Brain microvascular endothelial cell (primary cell): Measurements from ENCODE around the gene CD3D.
"Not testable (repeated sequence)": the region's sequence is repeated elsewhere in the genome, so short reads cannot be mapped to it uniquely, and the experiment has no call there.

Source experiments
- DNase-seq: peaks from one replicate; pipeline ENCODE4 v3.0.0-alpha.2; 2020
- H3K27ac ChIP-seq: fragments of 250-450 bp; sonication (Bioruptor Pico); 2 replicates; pipeline ENCODE4 v1.5.1; 2020; ENCODE audit warnings: mild to moderate bottlenecking, moderate library complexity
- H3K27me3 ChIP-seq: fragments of 250-450 bp; sonication (Bioruptor Pico); replicated peaks from 2 replicates; pipeline ENCODE4 v1.5.1; 2020; ENCODE audit warnings: mild to moderate bottlenecking
- H3K36me3 ChIP-seq: fragments of 250-450 bp; sonication (Bioruptor Pico); replicated peaks from 2 replicates; pipeline ENCODE4 v1.5.1; 2020; ENCODE audit warnings: mild to moderate bottlenecking
- H3K4me3 ChIP-seq: 2 replicates; pipeline ENCODE4 v1.5.1; 2011; ENCODE audit warnings: low read depth, mild to moderate bottlenecking, control low read depth, low read length, moderate library complexity
- CTCF ChIP-seq: IDR thresholded peaks from 2 replicates; pipeline ENCODE4 v1.5.1; 2011; ENCODE audit warnings: low read depth, mild to moderate bottlenecking, moderate library complexity, low read length, control low read depth, inconsistent platforms; ENCODE audit errors: missing control alignments
- in situ Hi-C: cut with HindIII; loops from 2 replicates; pipeline ENCODE4 v1.10.0; 2017; ENCODE audit warnings: low sequenced_read_pairs, low pct_ligation_motif_present

CD3D gene

GRCh38 chr11:118312328-118312727, 30.2 kb downstream of the CD3D start:
- no peak for TF ChIP-seq CTCF
- no peaks in the 10 kb centered on the region for H3K36me3 ChIP-seq
- in situ Hi-C loops = no loop called here
- peaks cover 24% of the 10 kb centered on the region for H3K27me3 ChIP-seq
- no peak overlapping the region for H3K4me3 ChIP-seq
- H3K27ac ChIP-seq = no peak overlapping the region
- DNase-seq = no peak

- H3K27me3 ChIP-seq = peaks cover 24% of the 10 kb centered on the region
- in situ Hi-C loops = no loop called here
- DNase-seq = no peak
- no peak for TF ChIP-seq CTCF
- H3K36me3 ChIP-seq = no peaks in the 10 kb centered on the region
- H3K27ac ChIP-seq = no peak overlapping the region
- no peak overlapping the region for H3K4me3 ChIP-seq
These were observed 31.0 kb downstream of the CD3D start for GRCh38 chr11:118311518-118311917.

GRCh38 chr11:118310781-118311485, 31.6 kb downstream of the CD3D start:
- no peak overlapping the region for H3K27ac ChIP-seq

GRCh38 chr11:118310271-118310670, 32.2 kb downstream of the CD3D start:
- no peaks in the 10 kb centered on the region for H3K36me3 ChIP-seq
- TF ChIP-seq CTCF = no peak
- DNase-seq = no peak
- no peak overlapping the region for H3K4me3 ChIP-seq
- in situ Hi-C loops = no loop called here
- no peak overlapping the region for H3K27ac ChIP-seq
- H3K27me3 ChIP-seq = peaks cover 19% of the 10 kb centered on the region

More at GRCh38 chr11:118310781-118311485, 31.6 kb downstream of the CD3D start:
- Histone ChIP-seq H3K4me3 (no peak overlapping the region), H3K36me3 (no peaks in the 10 kb centered on the region), H3K27me3 (peaks cover 24% of the 10 kb centered on the region)
- TF ChIP-seq CTCF = no peak
- DNase-seq = no peak
- in situ Hi-C loops = no loop called here

GRCh38 chr11:118308995-118309528, 33.4 kb downstream of the CD3D start:
- H3K36me3 ChIP-seq, H3K4me3 ChIP-seq, DNase-seq, H3K27ac ChIP-seq, in situ Hi-C loops: not testable (repeated sequence)
- peaks cover 11% of the 10 kb centered on the region for H3K27me3 ChIP-seq

GRCh38 chr11:118306556-118306955, 35.9 kb downstream of the CD3D start:
- DNase-seq = no peak
- no peak for TF ChIP-seq CTCF
- Histone ChIP-seq H3K4me3 (no peak overlapping the region), H3K27ac (no peak overlapping the region), H3K36me3 (no peaks in the 10 kb centered on the region), H3K27me3 (peaks cover under 1% of the 10 kb centered on the region)
- in situ Hi-C loops = no loop called here
